HK-2 (cell line): ENCODE measurements around the gene C5orf15.
"Not testable (repeated sequence)": the region's sequence is repeated elsewhere in the genome, so short reads cannot be mapped to it uniquely, and the experiment has no call there.

Source experiments
- DNase-seq: peaks from one replicate; pipeline ENCODE4 v3.0.0-alpha.2; 2018; ENCODE audit not compliant: unreplicated experiment

Gene C5orf15

GRCh38 chr5:133938039-133938821 lies 30.2 kb downstream of the C5orf15 start:
- no peak for DNase-seq

- not testable (repeated sequence) for DNase-seq
Observed at GRCh38 chr5:133937628-133938027, 30.8 kb downstream of the C5orf15 start.

GRCh38 chr5:133936651-133937015 lies 31.8 kb downstream of the C5orf15 start:
- no peak for DNase-seq

- DNase-seq, result not testable (repeated sequence)
Observed at GRCh38 chr5:133935991-133936650, 32.3 kb downstream of the C5orf15 start.

GRCh38 chr5:133935667-133935940 lies 32.8 kb downstream of the C5orf15 start:
- DNase-seq, result no peak

- no peak for DNase-seq
Observed at GRCh38 chr5:133934822-133935666, 33.4 kb downstream of the C5orf15 start.

- no peak for DNase-seq
Observed at GRCh38 chr5:133934311-133934710, 34.1 kb downstream of the C5orf15 start.

GRCh38 chr5:133933670-133934295 lies 34.6 kb downstream of the C5orf15 start:
- DNase-seq, result no peak

GRCh38 chr5:133933169-133933509 lies 35.3 kb downstream of the C5orf15 start:
- no peak for DNase-seq

GRCh38 chr5:133932441-133933168 lies 35.8 kb downstream of the C5orf15 start:
- no peak for DNase-seq

GRCh38 chr5:133931546-133931945 lies 36.9 kb downstream of the C5orf15 start:
- DNase-seq, result no peak

- DNase-seq, result no peak
Observed at GRCh38 chr5:133930813-133931090, 37.7 kb downstream of the C5orf15 start.

- no peak for DNase-seq
Observed at GRCh38 chr5:133930061-133930812, 38.2 kb downstream of the C5orf15 start.

GRCh38 chr5:133928587-133929393 lies 39.6 kb downstream of the C5orf15 start:
- no peak for DNase-seq

GRCh38 chr5:133927300-133928180 lies 40.9 kb downstream of the C5orf15 start:
- no peak for DNase-seq

GRCh38 chr5:133926489-133927299 lies 41.7 kb downstream of the C5orf15 start:
- DNase-seq, result peak; percentile 3

- no peak for DNase-seq
Observed at GRCh38 chr5:133925866-133926488, 42.4 kb downstream of the C5orf15 start.

- no peak for DNase-seq
Observed at GRCh38 chr5:133925269-133925668, 43.2 kb downstream of the C5orf15 start.
